K562 (cell line): ENCODE results near the gene CHMP3. TPM values are rescaled to one million over a fixed set of nuclear protein-coding genes. Genes with fewer than 3 reads are reported as not detected.
A peak's percentile ranks its signal among the peaks of the same experiment; 100 is the strongest.

ENCODE experiments used
- BACH1 ChIP-seq: fragments of 200-800 bp; sonication (Bioruptor generic); IDR thresholded peaks from 2 replicates; pipeline ENCODE4 v1.6.1; 2016; ENCODE audit warnings: missing genetic modification characterization, missing compliant biosample characterization
- BCL6 ChIP-seq: fragments of 250-450 bp; sonication (Bioruptor Pico); IDR thresholded peaks from 2 replicates; pipeline ENCODE4 v1.4.0; 2020
- CBX3 ChIP-seq, 2 experiments: IDR thresholded peaks; 1 replicate in 1 of 2; 2 replicates in 1 of 2; pipeline ENCODE4 v1.6.1; 2012; ENCODE audit warnings: inconsistent platforms in 2 of 2, low read length in 2 of 2, borderline replicate concordance in 1 of 2, control low read depth in 1 of 2
- CC2D1A ChIP-seq: fragments of 450-650 bp; IDR thresholded peaks from 2 replicates; pipeline ENCODE4 v1.6.1; 2017; ENCODE audit warnings: mild to moderate bottlenecking
- CTBP1 ChIP-seq: fragments of 450-650 bp; IDR thresholded peaks from 2 replicates; pipeline ENCODE4 v1.6.1; 2016; ENCODE audit warnings: borderline replicate concordance
- EHMT2 ChIP-seq: fragments of 450-650 bp; IDR thresholded peaks from 2 replicates; pipeline ENCODE4 v1.6.1; 2018; ENCODE audit warnings: antibody characterized with exemption
- EP300 ChIP-seq: IDR thresholded peaks from 2 replicates; pipeline ENCODE4 v1.6.1; 2012; ENCODE audit warnings: low read length, improper control_type of control experiment
- ESRRB ChIP-seq: fragments of 250-450 bp; sonication (Bioruptor Pico); IDR thresholded peaks from 2 replicates; pipeline ENCODE4 v1.5.0; 2020; ENCODE audit warnings: mild to moderate bottlenecking, moderate library complexity, borderline replicate concordance
- HDAC1 ChIP-seq, 2 experiments: fragments of 450-650 bp; IDR thresholded peaks; 2 replicates each; pipeline ENCODE4 v1.6.1; 2016 to 2017; ENCODE audit warnings: inconsistent platforms in 1 of 2, mild to moderate bottlenecking in 1 of 2, moderate library complexity in 1 of 2
- MTA1 ChIP-seq: fragments of 450-650 bp; IDR thresholded peaks from 2 replicates; pipeline ENCODE4 v1.6.1; 2017; ENCODE audit warnings: borderline replicate concordance
- NFE2 ChIP-seq: IDR thresholded peaks from 2 replicates; pipeline ENCODE4 v1.6.1; 2014; ENCODE audit warnings: antibody characterized with exemption, low read depth
- NR2C2 ChIP-seq, 2 experiments: fragments of 200-800 bp in 1 of 2; sonication (Bioruptor generic) in 1 of 2; sonication (generic) in 1 of 2; formaldehyde crosslinking in 1 of 2; IDR thresholded peaks; 2 replicates each; pipeline versions ENCODE4 v1.6.1 to v1.8.0; 2016 to 2022; ENCODE audit warnings: mild to moderate bottlenecking in 1 of 2, missing compliant biosample characterization in 1 of 2, missing genetic modification characterization in 1 of 2, missing genetic modification reagents in 1 of 2
- PHB2 ChIP-seq: fragments of 450-650 bp; IDR thresholded peaks from 2 replicates; pipeline ENCODE4 v1.6.1; 2017; ENCODE audit warnings: low read depth
- POU5F1 ChIP-seq: fragments of 150-350 bp; IDR thresholded peaks from 2 replicates; pipeline ENCODE4 v1.6.1; 2014; ENCODE audit warnings: borderline replicate concordance, low read length, low read depth, mild to moderate bottlenecking; ENCODE audit not compliant: partially characterized antibody
- PPARD ChIP-seq: fragments of 250-450 bp; sonication (Bioruptor Pico); IDR thresholded peaks from 2 replicates; pipeline ENCODE4 v1.8.0; 2022; ENCODE audit warnings: inconsistent platforms, mild to moderate bottlenecking, moderate library complexity
- PTBP1 ChIP-seq: fragments of 200-400 bp; formaldehyde crosslinking; IDR thresholded peaks from 2 replicates; pipeline ENCODE4 v1.6.1; 2017; ENCODE audit warnings: low read depth, low read length
- SREBF2 ChIP-seq: sonication (generic); formaldehyde crosslinking; IDR thresholded peaks from 2 replicates; pipeline ENCODE4 v1.4.0; 2020; ENCODE audit warnings: mild to moderate bottlenecking, missing genetic modification reagents
- ZNF146 ChIP-seq: IDR thresholded peaks from one replicate; pipeline ENCODE4 v1.6.1; 2018; ENCODE audit warnings: missing compliant biosample characterization; ENCODE audit not compliant: unreplicated experiment
- ZNF311 ChIP-seq: fragments of 250-450 bp; sonication (Bioruptor Pico); IDR thresholded peaks from 2 replicates; pipeline ENCODE4 v1.4.0; 2020; ENCODE audit warnings: mild to moderate bottlenecking, moderate library complexity
- ZNF561 ChIP-seq: fragments of 450-650 bp; formaldehyde crosslinking; conservative IDR thresholded peaks from 2 replicates; pipeline ENCODE4 v1.4.0; 2020; ENCODE audit warnings: mild to moderate bottlenecking, moderate library complexity
- ZNF644 ChIP-seq: fragments of 200-800 bp; sonication (Bioruptor generic); IDR thresholded peaks from 2 replicates; pipeline ENCODE4 v1.6.1; 2016; ENCODE audit warnings: low read depth, missing genetic modification characterization, missing compliant biosample characterization
- polyA plus RNA-seq, 8 experiments: library from polyadenylated mRNA; depleted of rRNA in 4 of 8; stranded (reverse) in 5 of 8; unstranded in 3 of 8; fragments of >200 nt; fragmentation: Nextera tagmentation in 2 of 8; fragmentation: Illumina TruSeq in 1 of 8; extraction: Ambion mirVana in 2 of 8; extraction: Trizol in 1 of 8; gene quantifications; 2 replicates each; pipeline versions ENCODE4 v1.2.1 to v1.2.3, GENCODE V29; 2011 to 2014; ENCODE audit warnings: inconsistent platforms in 1 of 8, missing spikeins in 1 of 8
- total RNA-seq, 7 experiments: library from RNA; depleted of rRNA in 6 of 7; stranded (reverse); fragments of >200 nt in 6 of 7; fragmentation: Illumina TruSeq in 2 of 7; extraction: Trizol in 2 of 7; gene quantifications; 2 replicates each; pipeline versions ENCODE4 v1.2.1 to v1.2.3, GENCODE V29; 2011 to 2021; ENCODE audit warnings: low replicate concordance in 1 of 7
- TF ChIP-seq, protein P1 (sequence below): fragments of 250-450 bp; sonication (Bioruptor Pico); IDR thresholded peaks from 2 replicates; pipeline ENCODE4 v1.5.0; 2022; ENCODE audit warnings: mild to moderate bottlenecking
- TF ChIP-seq, protein P2 (sequence below): fragments of 250-450 bp; sonication (Bioruptor Pico); IDR thresholded peaks from 2 replicates; pipeline ENCODE4 v1.8.0; 2022; ENCODE audit warnings: inconsistent platforms
- TF ChIP-seq, protein P3 (sequence below): fragments of 250-450 bp; sonication (Bioruptor Pico); IDR thresholded peaks from 2 replicates; pipeline ENCODE4 v1.8.0; 2022; ENCODE audit warnings: moderate library complexity, mild to moderate bottlenecking, inconsistent platforms

The CHMP3 gene
- total and polyA plus RNA-seq, 9 of the 15 experiments (the other 6 are each of a cell fraction or from before 2014, with no cell fraction given): 20.6 to 52.5 (median 31.7) TPM

DNA sequence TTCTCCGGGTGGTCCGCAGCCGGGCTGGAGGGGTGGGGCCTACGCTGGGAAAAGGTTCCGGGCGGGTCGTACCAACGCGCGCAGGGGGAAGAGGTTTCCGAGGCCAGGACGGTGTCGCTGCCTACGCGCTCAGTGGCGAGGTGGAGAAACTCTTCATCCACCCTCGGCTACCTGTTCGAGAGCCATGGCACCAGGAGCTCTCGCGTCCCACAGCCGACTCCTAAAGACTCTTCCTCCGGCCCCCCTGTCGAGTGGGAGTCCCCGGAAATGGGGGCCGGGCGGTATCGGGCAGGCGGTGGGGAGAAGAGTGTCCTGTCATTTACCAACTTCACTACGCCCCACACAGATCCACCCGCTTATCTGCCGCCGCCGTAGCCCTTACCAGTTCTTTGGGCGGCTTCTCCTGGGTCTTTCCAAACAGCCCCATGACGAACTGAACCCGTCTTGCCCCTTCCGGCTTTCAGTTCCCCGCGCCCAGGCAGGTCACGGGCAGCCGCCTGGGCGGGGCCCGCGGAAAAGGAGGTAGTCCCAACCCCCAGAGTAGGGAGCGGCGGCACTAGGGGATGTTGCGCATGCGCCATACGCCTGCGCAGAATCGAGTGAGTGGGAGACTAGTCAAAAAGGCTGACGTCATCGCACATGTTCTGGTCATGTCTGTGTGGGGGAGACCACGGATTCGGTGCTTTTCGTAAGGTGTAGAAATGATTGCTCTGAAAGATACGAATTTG, at the start of gene CHMP3 (continued):
- peak in 1 of 2 experiments; percentile 89; a peak in 1 of 3 replicates for TF ChIP-seq CBX3 (IDR thresholded peaks at IDR 0.05; ENCODE audit: borderline replicate concordance in 1 of 2, low read length in 2 of 2)
- TF ChIP-seq ZNF561 (CRISPR knock-in tag): no peak
- TF ChIP-seq CC2D1A: peak; percentile 11; the same call in 1 of the 2 replicates
- TF ChIP-seq PHB2: no peak
- 0 out of 4 replicates have a peak, but pooled peaks of 1 of the 2 experiments have one; percentile 11 for TF ChIP-seq HDAC1 (IDR thresholded peaks at IDR 0.05)
- no peak for TF ChIP-seq PPARD (CRISPR knock-in tag)
- TF ChIP-seq ZNF644 (tag): no peak; the same call in 1 of the 2 replicates
- no peak for TF ChIP-seq PTBP1
- TF ChIP-seq NR2C2 (CRISPR knock-in tag; IDR thresholded peaks at IDR 0.05): peak; percentile 43; the same call in 1 of the 2 replicates
- TF ChIP-seq NR2C2 (tag; IDR thresholded peaks at IDR 0.05): peak; percentile 95
- TF ChIP-seq SREBF2 (CRISPR knock-in tag): no peak
- TF ChIP-seq NFE2: peak; percentile 82
- TF ChIP-seq BCL6 (CRISPR knock-in tag): no peak
- no peak for TF ChIP-seq EHMT2
- peak; percentile 55; the same call in 1 of the 2 replicates for TF ChIP-seq BACH1 (tag)
- TF ChIP-seq CTBP1: no peak; the same call in 1 of the 2 replicates
- TF ChIP-seq MTA1: no peak
- TF ChIP-seq, protein P1, sequence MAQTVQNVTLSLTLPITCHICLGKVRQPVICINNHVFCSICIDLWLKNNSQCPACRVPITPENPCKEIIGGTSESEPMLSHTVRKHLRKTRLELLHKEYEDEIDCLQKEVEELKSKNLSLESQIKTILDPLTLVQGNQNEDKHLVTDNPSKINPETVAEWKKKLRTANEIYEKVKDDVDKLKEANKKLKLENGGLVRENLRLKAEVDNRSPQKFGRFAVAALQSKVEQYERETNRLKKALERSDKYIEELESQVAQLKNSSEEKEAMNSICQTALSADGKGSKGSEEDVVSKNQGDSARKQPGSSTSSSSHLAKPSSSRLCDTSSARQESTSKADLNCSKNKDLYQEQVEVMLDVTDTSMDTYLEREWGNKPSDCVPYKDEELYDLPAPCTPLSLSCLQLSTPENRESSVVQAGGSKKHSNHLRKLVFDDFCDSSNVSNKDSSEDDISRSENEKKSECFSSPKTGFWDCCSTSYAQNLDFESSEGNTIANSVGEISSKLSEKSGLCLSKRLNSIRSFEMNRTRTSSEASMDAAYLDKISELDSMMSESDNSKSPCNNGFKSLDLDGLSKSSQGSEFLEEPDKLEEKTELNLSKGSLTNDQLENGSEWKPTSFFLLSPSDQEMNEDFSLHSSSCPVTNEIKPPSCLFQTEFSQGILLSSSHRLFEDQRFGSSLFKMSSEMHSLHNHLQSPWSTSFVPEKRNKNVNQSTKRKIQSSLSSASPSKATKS (CRISPR knock-in tag): no peak
- TF ChIP-seq ZNF146 (CRISPR knock-in tag): no peak
- no peak for TF ChIP-seq ESRRB (CRISPR knock-in tag)
- TF ChIP-seq ZNF311 (CRISPR knock-in tag): peak; percentile 75; the same call in 1 of the 2 replicates
- TF ChIP-seq, protein P2, sequence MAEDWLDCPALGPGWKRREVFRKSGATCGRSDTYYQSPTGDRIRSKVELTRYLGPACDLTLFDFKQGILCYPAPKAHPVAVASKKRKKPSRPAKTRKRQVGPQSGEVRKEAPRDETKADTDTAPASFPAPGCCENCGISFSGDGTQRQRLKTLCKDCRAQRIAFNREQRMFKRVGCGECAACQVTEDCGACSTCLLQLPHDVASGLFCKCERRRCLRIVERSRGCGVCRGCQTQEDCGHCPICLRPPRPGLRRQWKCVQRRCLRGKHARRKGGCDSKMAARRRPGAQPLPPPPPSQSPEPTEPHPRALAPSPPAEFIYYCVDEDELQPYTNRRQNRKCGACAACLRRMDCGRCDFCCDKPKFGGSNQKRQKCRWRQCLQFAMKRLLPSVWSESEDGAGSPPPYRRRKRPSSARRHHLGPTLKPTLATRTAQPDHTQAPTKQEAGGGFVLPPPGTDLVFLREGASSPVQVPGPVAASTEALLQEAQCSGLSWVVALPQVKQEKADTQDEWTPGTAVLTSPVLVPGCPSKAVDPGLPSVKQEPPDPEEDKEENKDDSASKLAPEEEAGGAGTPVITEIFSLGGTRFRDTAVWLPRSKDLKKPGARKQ (CRISPR knock-in tag): no peak
- TF ChIP-seq EP300: 0 out of 2 replicates have a peak, but pooled peaks have one; percentile 10
- TF ChIP-seq, protein P3, sequence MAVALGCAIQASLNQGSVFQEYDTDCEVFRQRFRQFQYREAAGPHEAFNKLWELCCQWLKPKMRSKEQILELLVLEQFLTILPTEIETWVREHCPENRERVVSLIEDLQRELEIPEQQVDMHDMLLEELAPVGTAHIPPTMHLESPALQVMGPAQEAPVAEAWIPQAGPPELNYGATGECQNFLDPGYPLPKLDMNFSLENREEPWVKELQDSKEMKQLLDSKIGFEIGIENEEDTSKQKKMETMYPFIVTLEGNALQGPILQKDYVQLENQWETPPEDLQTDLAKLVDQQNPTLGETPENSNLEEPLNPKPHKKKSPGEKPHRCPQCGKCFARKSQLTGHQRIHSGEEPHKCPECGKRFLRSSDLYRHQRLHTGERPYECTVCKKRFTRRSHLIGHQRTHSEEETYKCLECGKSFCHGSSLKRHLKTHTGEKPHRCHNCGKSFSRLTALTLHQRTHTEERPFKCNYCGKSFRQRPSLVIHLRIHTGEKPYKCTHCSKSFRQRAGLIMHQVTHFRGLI (CRISPR knock-in tag): 0 out of 2 replicates have a peak, but pooled peaks have one; percentile 54
- TF ChIP-seq POU5F1: no peak
